ENCODE measurements around the gene SYS1.

The SYS1 gene

GRCh38 chr20:45392733-45393132, 29.8 kb downstream of the SYS1 start:
- no peak for DNase-seq

- no peak for DNase-seq
Observed at GRCh38 chr20:45394221-45395113, 31.5 kb downstream of the SYS1 start.

GRCh38 chr20:45395114-45395415, 32.1 kb downstream of the SYS1 start:
- DNase-seq: no peak

- no peak for DNase-seq
Observed at GRCh38 chr20:45399018-45399417, 36.1 kb downstream of the SYS1 start.

GRCh38 chr20:45400346-45401031, 37.5 kb downstream of the SYS1 start:
- no peak for DNase-seq

- no peak for DNase-seq
Observed at GRCh38 chr20:45402946-45403345, 40.0 kb downstream of the SYS1 start.

- DNase-seq: no peak
Observed at GRCh38 chr20:45404438-45404837, 41.5 kb downstream of the SYS1 start.

- DNase-seq: no peak
Observed at GRCh38 chr20:45405571-45406259, 42.8 kb downstream of the SYS1 start.

GRCh38 chr20:45406260-45407066, 43.5 kb downstream of the SYS1 start:
- DNase-seq: peak; percentile 46

GRCh38 chr20:45407067-45407745, 44.2 kb downstream of the SYS1 start:
- no peak for DNase-seq

GRCh38 chr20:45407783-45408645, 45.1 kb downstream of the SYS1 start, which contains the start of gene DBNDD2:
Gene DBNDD2, plus strand, starts transcription at chr20:45408289. Its CDS starts 179 bp downstream, at chr20:45408468.
- no peak for DNase-seq

GRCh38 chr20:45408646-45409213, 45.8 kb downstream of the SYS1 start:
- no peak for DNase-seq

GRCh38 chr20:45409521-45410272, 46.7 kb downstream of the SYS1 start:
- DNase-seq: no peak

- DNase-seq: no peak
Observed at GRCh38 chr20:45410887-45411286, 47.9 kb downstream of the SYS1 start.

GRCh38 chr20:45412653-45413052, 49.7 kb downstream of the SYS1 start:
- no peak for DNase-seq

- DNase-seq: no peak
Observed at GRCh38 chr20:45413479-45413878, 50.5 kb downstream of the SYS1 start.

- DNase-seq: peak; percentile 91
Observed at GRCh38 chr20:45415822-45416637, 53.1 kb downstream of the SYS1 start, which contains the start of gene PIGT. Gene PIGT, plus strand, starts transcription at chr20:45416141. Its CDS starts 16 bp downstream, at chr20:45416157.

GRCh38 chr20:45416917-45417316, 54.0 kb downstream of the SYS1 start:
- DNase-seq: no peak

Measured in CD4-positive, alpha-beta T cell treated with Interleukin-12 subunit alpha and Interleukin-12 subunit beta, for 1 hour (primary cell).